ENCODE data around the gene OR6B2. TPM values are rescaled to one million over a fixed set of nuclear protein-coding genes. Genes with fewer than 3 reads are reported as not detected.
"Not testable (repeated sequence)": the region's sequence is repeated elsewhere in the genome, so short reads cannot be mapped to it uniquely, and the experiment has no call there.

The OR6B2 gene
- total RNA-seq, 1 experiment from 2014 or later: not detected

DNA sequence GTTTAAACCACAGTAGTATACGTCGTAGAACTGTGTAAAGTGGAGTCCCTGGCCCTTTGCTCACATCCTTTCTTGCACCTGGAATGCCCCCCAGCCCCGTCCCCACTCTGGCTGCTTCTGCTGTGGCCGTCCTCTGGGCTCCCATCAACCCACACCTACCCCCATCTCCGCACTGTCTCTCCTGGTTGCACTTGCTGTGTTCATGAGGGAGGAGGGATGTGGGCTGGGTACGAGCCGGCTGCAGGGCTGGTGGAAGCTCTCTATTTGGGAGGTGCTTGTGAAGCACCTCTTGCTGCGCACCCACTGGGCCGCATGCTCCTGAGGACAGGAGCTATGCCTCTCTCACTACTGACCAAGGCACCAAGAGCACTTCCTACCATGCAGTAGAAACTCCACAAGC is 18.0 kb upstream of the OR6B2 start:
- no peak overlapping the region for H3K27ac Mint-ChIP-seq (ENCODE audit: unreplicated experiment)
- DNase-seq: no peak
- no peaks in the 10 kb centered on the region for H3K36me3 Mint-ChIP-seq (ENCODE audit: insufficient read depth, unreplicated experiment)
- H3K9me3 Mint-ChIP-seq (ENCODE audit: low read depth, unreplicated experiment): no peaks in the 10 kb centered on the region
- intact Hi-C loops (cut with micrococcal nuclease; ENCODE audit: unreplicated experiment): no loop called here
- H3K4me1 Mint-ChIP-seq (ENCODE audit: low read depth, unreplicated experiment): peaks cover 6% of the 10 kb centered on the region
- H3K27me3 Mint-ChIP-seq (ENCODE audit: unreplicated experiment): peaks cover 29% of the 10 kb centered on the region
- H3K4me3 Mint-ChIP-seq (ENCODE audit: low read depth, unreplicated experiment): no peak overlapping the region
- no TSS peak for BruUV-seq (replicated peaks)
- CTCF ChIA-PET: no interaction called here
- TF ChIP-seq, protein P1, sequence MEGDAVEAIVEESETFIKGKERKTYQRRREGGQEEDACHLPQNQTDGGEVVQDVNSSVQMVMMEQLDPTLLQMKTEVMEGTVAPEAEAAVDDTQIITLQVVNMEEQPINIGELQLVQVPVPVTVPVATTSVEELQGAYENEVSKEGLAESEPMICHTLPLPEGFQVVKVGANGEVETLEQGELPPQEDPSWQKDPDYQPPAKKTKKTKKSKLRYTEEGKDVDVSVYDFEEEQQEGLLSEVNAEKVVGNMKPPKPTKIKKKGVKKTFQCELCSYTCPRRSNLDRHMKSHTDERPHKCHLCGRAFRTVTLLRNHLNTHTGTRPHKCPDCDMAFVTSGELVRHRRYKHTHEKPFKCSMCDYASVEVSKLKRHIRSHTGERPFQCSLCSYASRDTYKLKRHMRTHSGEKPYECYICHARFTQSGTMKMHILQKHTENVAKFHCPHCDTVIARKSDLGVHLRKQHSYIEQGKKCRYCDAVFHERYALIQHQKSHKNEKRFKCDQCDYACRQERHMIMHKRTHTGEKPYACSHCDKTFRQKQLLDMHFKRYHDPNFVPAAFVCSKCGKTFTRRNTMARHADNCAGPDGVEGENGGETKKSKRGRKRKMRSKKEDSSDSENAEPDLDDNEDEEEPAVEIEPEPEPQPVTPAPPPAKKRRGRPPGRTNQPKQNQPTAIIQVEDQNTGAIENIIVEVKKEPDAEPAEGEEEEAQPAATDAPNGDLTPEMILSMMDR (IDR thresholded peaks at IDR 0.05; ENCODE audit: unreplicated experiment): no peak

DNA sequence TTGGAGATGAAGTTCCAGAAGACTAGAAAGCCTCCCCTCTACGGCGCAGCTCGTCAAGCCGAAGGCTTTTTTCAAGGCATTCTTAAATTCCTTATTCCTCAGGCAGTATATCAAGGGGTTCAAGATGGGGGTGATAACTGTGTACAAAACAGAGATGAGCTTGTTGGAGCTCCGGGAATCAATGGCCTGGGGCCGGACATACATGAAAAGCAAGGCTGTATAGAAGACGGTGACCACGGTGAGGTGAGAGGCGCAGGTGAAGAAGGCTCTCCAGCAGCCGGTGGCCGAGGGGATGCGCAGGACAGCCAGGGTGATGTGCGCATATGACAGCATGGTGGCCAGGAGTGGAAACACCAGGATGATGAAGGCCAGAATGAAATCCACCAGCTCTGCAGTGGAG is 14.9 kb upstream of the OR6B2 start:
- intact Hi-C loops (cut with micrococcal nuclease; ENCODE audit: unreplicated experiment): no loop called here
- Mint-ChIP-seq H3K4me1 (ENCODE audit: low read depth, unreplicated experiment) (peaks cover 6% of the 10 kb centered on the region), H3K27ac (ENCODE audit: unreplicated experiment) (no peak overlapping the region), H3K4me3 (ENCODE audit: low read depth, unreplicated experiment) (no peak overlapping the region), H3K36me3 (ENCODE audit: insufficient read depth, unreplicated experiment) (no peaks in the 10 kb centered on the region), H3K9me3 (ENCODE audit: low read depth, unreplicated experiment) (no peaks in the 10 kb centered on the region), H3K27me3 (ENCODE audit: unreplicated experiment) (no peaks in the 10 kb centered on the region)
- TF ChIP-seq, protein P1 (IDR thresholded peaks at IDR 0.05; ENCODE audit: unreplicated experiment): no peak
- BruUV-seq (replicated peaks): no TSS peak
- no peak for DNase-seq
- CTCF ChIA-PET: no interaction called here

DNA sequence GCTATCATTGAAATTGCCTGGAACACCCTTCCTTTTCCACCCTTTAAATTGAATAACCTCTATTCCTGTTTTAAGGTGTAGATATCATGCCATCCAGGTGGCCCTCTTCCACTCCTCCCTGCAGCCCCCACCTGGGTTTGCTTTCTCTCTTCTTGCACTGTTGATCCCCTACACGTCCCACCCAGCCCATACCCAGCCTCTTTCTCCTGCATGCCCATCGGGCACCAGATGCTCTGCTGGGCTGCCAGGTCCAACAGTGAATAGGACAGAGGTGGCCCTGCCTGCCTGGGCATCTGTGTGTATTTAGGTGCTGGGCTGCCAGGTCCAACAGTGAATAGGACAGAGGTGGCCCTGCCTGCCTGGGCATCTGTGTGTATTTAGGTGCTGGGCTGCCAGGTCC is 13.9 kb upstream of the OR6B2 start:
- intact Hi-C loops (cut with micrococcal nuclease; ENCODE audit: unreplicated experiment); BruUV-seq (replicated peaks); H3K36me3 Mint-ChIP-seq (ENCODE audit: insufficient read depth, unreplicated experiment); H3K27me3 Mint-ChIP-seq (ENCODE audit: unreplicated experiment); H3K27ac Mint-ChIP-seq (ENCODE audit: unreplicated experiment); H3K4me1 Mint-ChIP-seq (ENCODE audit: low read depth, unreplicated experiment); DNase-seq; H3K9me3 Mint-ChIP-seq (ENCODE audit: low read depth, unreplicated experiment); H3K4me3 Mint-ChIP-seq (ENCODE audit: low read depth, unreplicated experiment): not testable (repeated sequence)
- CTCF ChIA-PET: interaction anchor here (0.6 to 0.7 kb wide), 2 partner anchors 17 to 797 kb away, joined by 3 to 5 read pairs; no protein-coding TSS in a partner anchor

- DNase-seq: no peak
- Mint-ChIP-seq H3K4me1 (ENCODE audit: low read depth, unreplicated experiment) (peaks cover 6% of the 10 kb centered on the region), H3K9me3 (ENCODE audit: low read depth, unreplicated experiment) (no peaks in the 10 kb centered on the region), H3K27ac (ENCODE audit: unreplicated experiment) (no peak overlapping the region), H3K27me3 (ENCODE audit: unreplicated experiment) (no peaks in the 10 kb centered on the region), H3K36me3 (ENCODE audit: insufficient read depth, unreplicated experiment) (no peaks in the 10 kb centered on the region), H3K4me3 (ENCODE audit: low read depth, unreplicated experiment) (no peak overlapping the region)
- CTCF ChIA-PET: interaction anchor here (0.6 to 0.7 kb wide), 2 partner anchors 18 to 798 kb away, joined by 3 to 5 read pairs; no protein-coding TSS in a partner anchor
- TF ChIP-seq, protein P1 (IDR thresholded peaks at IDR 0.05; ENCODE audit: unreplicated experiment): no peak
- no TSS peak for BruUV-seq (replicated peaks)
- intact Hi-C loops (cut with micrococcal nuclease; ENCODE audit: unreplicated experiment): no loop called here
These were observed 13.2 kb upstream of the OR6B2 start for GRCh38 chr2:240043279-240043989.

DNA sequence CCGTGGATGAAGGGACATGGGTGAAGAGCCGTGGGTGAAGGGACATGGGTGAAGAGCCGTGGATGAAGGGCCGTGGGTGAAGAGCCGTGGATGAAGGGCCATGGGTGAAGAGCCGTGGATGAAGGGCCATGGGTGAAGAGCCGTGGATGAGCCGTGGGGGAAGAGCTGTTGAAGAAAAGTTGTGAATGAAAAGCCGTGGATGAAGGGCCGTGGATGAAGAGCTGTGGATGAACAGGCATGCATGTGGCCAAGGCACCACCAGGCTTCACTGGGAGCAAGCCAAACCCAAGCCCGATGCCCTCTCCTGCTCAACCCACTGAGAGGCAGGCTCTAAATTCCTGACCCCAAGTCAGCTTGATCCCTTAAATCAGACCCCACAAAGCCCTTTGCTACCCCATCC is 12.5 kb upstream of the OR6B2 start:
- H3K36me3 Mint-ChIP-seq (ENCODE audit: insufficient read depth, unreplicated experiment): no peaks in the 10 kb centered on the region
- H3K4me1 Mint-ChIP-seq (ENCODE audit: low read depth, unreplicated experiment): peaks cover 6% of the 10 kb centered on the region
- DNase-seq: no peak
- TF ChIP-seq, protein P1 (IDR thresholded peaks at IDR 0.05; ENCODE audit: unreplicated experiment): no peak
- CTCF ChIA-PET: no interaction called here
- H3K27me3 Mint-ChIP-seq (ENCODE audit: unreplicated experiment): no peaks in the 10 kb centered on the region
- H3K4me3 Mint-ChIP-seq (ENCODE audit: low read depth, unreplicated experiment): no peak overlapping the region
- intact Hi-C loops (cut with micrococcal nuclease; ENCODE audit: unreplicated experiment): no loop called here
- BruUV-seq (replicated peaks): no TSS peak
- no peak overlapping the region for H3K27ac Mint-ChIP-seq (ENCODE audit: unreplicated experiment)
- H3K9me3 Mint-ChIP-seq (ENCODE audit: low read depth, unreplicated experiment): no peaks in the 10 kb centered on the region

Measured in Calu3 (cell line).